ENCODE measurements around the gene LPO. TPM values are rescaled to one million over a fixed set of nuclear protein-coding genes. Genes with fewer than 3 reads are reported as not detected.
A peak's percentile ranks its signal among the peaks of the same experiment; 100 is the strongest.

Gene LPO
- total RNA-seq, 2 experiments from 2014 or later, result not detected

DNA sequence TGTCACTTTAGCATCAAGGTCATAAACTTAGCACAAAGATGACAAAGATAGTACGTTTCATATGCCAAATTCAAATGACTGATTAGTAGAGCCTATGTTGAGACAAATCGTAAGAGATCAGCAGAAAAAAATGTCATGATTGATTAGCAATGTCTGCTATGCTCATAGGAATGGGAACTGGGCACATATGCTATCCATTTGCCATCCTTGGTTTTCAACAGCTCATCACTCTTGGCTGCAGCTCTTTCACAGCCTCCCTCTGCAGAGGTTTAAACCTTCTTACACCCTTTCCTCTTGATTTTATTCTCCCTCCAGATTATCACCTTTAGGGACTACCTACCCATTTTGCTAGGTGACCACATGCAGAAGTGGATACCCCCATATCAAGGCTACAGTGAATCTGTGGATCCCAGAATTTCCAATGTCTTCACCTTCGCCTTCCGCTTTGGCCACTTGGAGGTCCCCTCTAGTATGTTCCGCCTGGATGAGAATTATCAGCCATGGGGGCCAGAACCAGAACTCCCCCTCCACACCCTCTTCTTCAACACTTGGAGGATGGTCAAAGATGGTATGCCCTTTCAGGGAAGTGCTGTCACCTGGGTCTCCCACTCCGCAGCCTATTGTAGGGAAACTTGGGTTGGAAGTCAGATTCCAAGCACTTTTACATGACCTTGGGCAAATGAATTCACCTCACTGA, 26.2 kb downstream of the LPO start:
- Mint-ChIP-seq H3K36me3 (ENCODE audit: low read depth) (no peaks in the 10 kb centered on the region), H3K4me1 (ENCODE audit: low read depth) (no peaks in the 10 kb centered on the region), H3K9me3 (ENCODE audit: insufficient read depth) (no peaks in the 10 kb centered on the region), H3K27ac (no peak overlapping the region), H3K27me3 (ENCODE audit: low read depth) (peaks cover 51% of the 10 kb centered on the region), H3K4me3 (no peak overlapping the region)
- CTCF ChIA-PET, result interaction anchor here (0.5 to 1.5 kb wide), 2 partner anchors 15 to 1258 kb away, joined by 3 to 4 read pairs; no protein-coding TSS in a partner anchor
- DNase-seq, result peak; percentile 9
- ATAC-seq, result no peak
- POLR2A ChIA-PET, result no interaction called here

- POLR2A ChIA-PET, result no interaction called here
- no peaks in the 10 kb centered on the region for H3K36me3 Mint-ChIP-seq (ENCODE audit: low read depth)
- H3K27ac Mint-ChIP-seq, result no peak overlapping the region
- DNase-seq (no peak), ATAC-seq (no peak)
- no peak overlapping the region for H3K4me3 Mint-ChIP-seq
- H3K4me1 Mint-ChIP-seq (ENCODE audit: low read depth), result no peaks in the 10 kb centered on the region
- H3K27me3 Mint-ChIP-seq (ENCODE audit: low read depth), result peaks cover 49% of the 10 kb centered on the region
- CTCF ChIA-PET, result no interaction called here
- no peaks in the 10 kb centered on the region for H3K9me3 Mint-ChIP-seq (ENCODE audit: insufficient read depth)
Measured at GRCh38 chr17:58265271-58265670, 26.9 kb downstream of the LPO start.

DNA sequence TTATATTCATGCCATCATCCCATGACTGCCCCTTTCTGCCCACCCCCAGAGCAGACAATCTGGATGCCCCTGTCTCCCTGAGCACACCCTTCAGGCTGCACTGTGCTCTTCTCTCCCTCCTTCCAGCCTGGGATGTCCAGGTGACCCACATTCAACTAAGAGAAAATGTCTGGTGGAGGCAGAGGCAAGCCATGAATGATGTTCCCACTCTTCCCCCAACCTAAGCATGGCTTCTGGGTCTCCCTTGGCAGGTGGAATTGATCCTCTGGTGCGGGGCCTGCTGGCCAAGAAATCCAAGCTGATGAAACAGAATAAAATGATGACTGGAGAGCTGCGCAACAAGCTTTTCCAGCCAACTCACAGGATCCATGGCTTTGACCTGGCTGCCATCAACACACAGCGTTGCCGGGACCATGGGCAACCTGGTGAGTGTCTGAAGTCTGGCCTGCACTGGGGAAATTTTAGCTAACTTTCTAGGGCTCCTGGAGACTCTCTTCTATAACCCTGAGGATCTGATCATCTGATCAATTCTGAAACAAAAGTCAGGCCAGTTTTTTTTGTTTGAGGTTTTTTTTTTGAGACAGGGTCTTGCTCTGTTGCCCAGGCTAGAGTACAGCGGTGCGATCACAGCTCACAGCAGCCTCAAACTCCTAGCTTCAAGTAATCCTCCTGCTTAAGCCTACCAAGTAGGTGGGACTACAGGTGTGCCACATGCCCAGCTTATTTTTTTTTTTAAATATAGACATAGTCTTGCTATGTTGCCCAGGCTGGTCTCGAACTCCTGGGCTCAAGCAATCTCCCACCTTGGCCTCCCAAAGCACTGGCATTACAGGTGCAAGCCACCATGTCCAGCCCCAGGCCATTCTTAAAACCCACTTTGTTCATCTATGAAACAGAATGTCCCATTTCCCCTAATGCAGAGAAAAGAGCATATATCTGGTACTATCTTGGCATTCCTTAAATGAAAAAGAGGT, 27.8 kb downstream of the LPO start:
- H3K27me3 Mint-ChIP-seq (ENCODE audit: low read depth), result peaks cover 41% of the 10 kb centered on the region

GRCh38 chr17:58267347-58268324, 29.3 kb downstream of the LPO start:
- no peak overlapping the region for H3K27ac Mint-ChIP-seq
- CTCF ChIA-PET, result interaction anchor here (1.3 kb wide), 2 partner anchors 11 to 68 kb away, joined by 3 read pairs; no protein-coding TSS in a partner anchor

More for the DNA sequence above, 27.8 kb downstream of the LPO start:
- POLR2A ChIA-PET, result no interaction called here
- CTCF ChIA-PET, result no interaction called here
- H3K4me1 Mint-ChIP-seq (ENCODE audit: low read depth), result no peaks in the 10 kb centered on the region
- H3K4me3 Mint-ChIP-seq, result no peak overlapping the region
- DNase-seq (no peak), ATAC-seq (no peak)
- no peaks in the 10 kb centered on the region for H3K36me3 Mint-ChIP-seq (ENCODE audit: low read depth)
- no peaks in the 10 kb centered on the region for H3K9me3 Mint-ChIP-seq (ENCODE audit: insufficient read depth)
- no peak overlapping the region for H3K27ac Mint-ChIP-seq

GRCh38 chr17:58268326-58268725, 29.9 kb downstream of the LPO start:
- Mint-ChIP-seq H3K4me3 (no peak overlapping the region), H3K27ac (no peak overlapping the region), H3K27me3 (ENCODE audit: low read depth) (peaks cover 23% of the 10 kb centered on the region), H3K36me3 (ENCODE audit: low read depth) (no peaks in the 10 kb centered on the region), H3K9me3 (ENCODE audit: insufficient read depth) (no peaks in the 10 kb centered on the region), H3K4me1 (ENCODE audit: low read depth) (no peaks in the 10 kb centered on the region)
- ChIA-PET POLR2A (no interaction called here), CTCF (interaction anchor here (1.3 kb wide), 2 partner anchors 12 to 68 kb away, joined by 3 read pairs; no protein-coding TSS in a partner anchor)
- DNase-seq, result no peak
- ATAC-seq, result no peak

More at GRCh38 chr17:58267347-58268324, 29.3 kb downstream of the LPO start:
- H3K4me3 Mint-ChIP-seq, result no peak overlapping the region
- H3K27me3 Mint-ChIP-seq (ENCODE audit: low read depth), result peaks cover 30% of the 10 kb centered on the region
- no peaks in the 10 kb centered on the region for H3K9me3 Mint-ChIP-seq (ENCODE audit: insufficient read depth)
- no peak for ATAC-seq
- no peaks in the 10 kb centered on the region for H3K36me3 Mint-ChIP-seq (ENCODE audit: low read depth)
- no peaks in the 10 kb centered on the region for H3K4me1 Mint-ChIP-seq (ENCODE audit: low read depth)
- no peak for DNase-seq
- POLR2A ChIA-PET, result no interaction called here

DNA sequence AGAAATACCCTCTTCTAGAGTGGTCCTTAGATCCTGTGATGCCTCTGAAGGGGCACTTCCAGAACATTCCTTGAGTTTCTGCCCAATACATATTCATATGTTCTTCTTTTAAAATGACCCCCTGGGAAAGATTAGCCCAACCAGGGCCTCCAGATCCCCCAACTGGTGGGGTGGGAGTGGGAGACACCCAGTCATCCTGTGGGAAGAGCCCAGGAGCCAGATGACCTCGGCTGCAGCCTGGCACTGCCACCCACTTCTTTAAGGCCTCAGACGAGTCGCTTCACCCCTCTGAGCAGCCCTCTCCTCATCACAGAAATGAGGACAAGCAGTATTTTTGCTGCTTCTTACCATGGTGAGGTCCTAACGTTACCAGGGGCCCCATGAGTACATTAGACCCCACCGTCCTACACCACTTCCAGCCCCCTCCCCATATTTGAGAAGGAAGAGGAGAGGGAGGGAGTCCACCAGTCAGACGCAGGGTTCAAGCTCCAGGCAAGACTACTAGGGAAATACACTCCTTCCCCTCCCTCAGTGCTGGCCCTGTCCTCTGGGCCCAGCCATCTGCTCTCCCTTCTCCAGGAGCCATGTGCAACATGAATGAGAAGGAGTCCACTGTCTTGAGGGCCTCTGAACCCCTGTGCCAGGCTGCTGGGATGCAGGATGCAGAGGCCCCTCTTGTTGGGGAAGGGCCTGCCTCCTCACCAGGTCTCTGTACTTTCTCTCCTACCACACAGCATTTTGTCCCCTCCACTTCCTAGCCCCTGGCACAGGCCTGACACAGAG, 30.6 kb downstream of the LPO start:
- Mint-ChIP-seq H3K9me3 (ENCODE audit: insufficient read depth) (no peaks in the 10 kb centered on the region), H3K4me1 (ENCODE audit: low read depth) (no peaks in the 10 kb centered on the region), H3K36me3 (ENCODE audit: low read depth) (no peaks in the 10 kb centered on the region), H3K4me3 (no peak overlapping the region), H3K27me3 (ENCODE audit: low read depth) (peaks cover 17% of the 10 kb centered on the region), H3K27ac (no peak overlapping the region)
- CTCF ChIA-PET, result interaction anchor here (1.3 kb wide), 1 partner anchor 13 kb away, joined by 3 read pairs; no protein-coding TSS in a partner anchor
- ATAC-seq (no peak), DNase-seq (no peak)
- POLR2A ChIA-PET, result no interaction called here

DNA sequence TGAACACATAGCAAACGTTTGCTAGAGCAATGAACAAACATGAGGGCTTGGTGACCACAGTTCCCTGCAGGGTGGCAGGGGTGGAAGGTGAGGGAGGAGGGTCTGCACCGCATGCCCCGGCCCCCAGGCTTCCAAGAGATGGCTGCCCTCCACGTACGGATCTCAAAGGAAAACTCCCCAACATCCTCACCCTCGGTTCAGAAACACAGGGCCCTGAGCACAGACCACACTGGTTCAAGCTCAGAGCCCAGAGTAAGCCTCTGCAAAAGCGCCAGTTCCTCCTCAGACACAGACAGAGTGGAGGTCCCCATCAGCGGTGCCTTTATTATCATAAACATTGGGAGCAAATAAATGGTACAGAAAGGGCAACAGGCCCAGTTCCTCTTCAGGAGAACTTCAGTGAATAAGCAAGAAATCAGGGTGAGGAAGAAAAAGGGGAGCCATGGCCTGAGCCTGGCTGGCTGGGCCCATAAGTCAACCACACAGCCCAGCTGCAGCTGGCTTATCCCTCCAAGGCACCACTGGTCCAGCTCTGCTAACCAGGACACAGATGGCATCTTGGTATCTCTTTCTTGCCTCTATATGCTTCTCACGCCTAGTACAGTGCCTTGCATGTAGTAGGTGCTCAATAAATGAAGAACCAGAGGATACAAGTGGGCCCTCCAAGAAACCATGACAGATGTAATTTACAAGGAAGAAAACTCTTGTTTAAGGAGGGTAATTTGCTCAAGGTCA, 31.3 kb downstream of the LPO start:
- no peak for DNase-seq
- CTCF ChIA-PET, result no interaction called here
- H3K27ac Mint-ChIP-seq, result no peak overlapping the region

GRCh38 chr17:58270476-58271215, 32.3 kb downstream of the LPO start:
- Mint-ChIP-seq H3K9me3 (ENCODE audit: insufficient read depth) (no peaks in the 10 kb centered on the region), H3K27me3 (ENCODE audit: low read depth) (peaks cover 7% of the 10 kb centered on the region), H3K4me1 (ENCODE audit: low read depth) (no peaks in the 10 kb centered on the region), H3K27ac (no peak overlapping the region), H3K4me3 (no peak overlapping the region), H3K36me3 (ENCODE audit: low read depth) (no peaks in the 10 kb centered on the region)
- ChIA-PET POLR2A (no interaction called here), CTCF (interaction anchor here (1.1 kb wide), 1 partner anchor 21 kb away, joined by 4 read pairs; no protein-coding TSS in a partner anchor)
- no peak for ATAC-seq
- no peak for DNase-seq

More for the DNA sequence above, 31.3 kb downstream of the LPO start:
- Mint-ChIP-seq H3K9me3 (ENCODE audit: insufficient read depth) (no peaks in the 10 kb centered on the region), H3K27me3 (ENCODE audit: low read depth) (peaks cover 13% of the 10 kb centered on the region), H3K4me3 (no peak overlapping the region), H3K4me1 (ENCODE audit: low read depth) (no peaks in the 10 kb centered on the region), H3K36me3 (ENCODE audit: low read depth) (no peaks in the 10 kb centered on the region)
- POLR2A ChIA-PET, result no interaction called here
- ATAC-seq, result no peak

DNA sequence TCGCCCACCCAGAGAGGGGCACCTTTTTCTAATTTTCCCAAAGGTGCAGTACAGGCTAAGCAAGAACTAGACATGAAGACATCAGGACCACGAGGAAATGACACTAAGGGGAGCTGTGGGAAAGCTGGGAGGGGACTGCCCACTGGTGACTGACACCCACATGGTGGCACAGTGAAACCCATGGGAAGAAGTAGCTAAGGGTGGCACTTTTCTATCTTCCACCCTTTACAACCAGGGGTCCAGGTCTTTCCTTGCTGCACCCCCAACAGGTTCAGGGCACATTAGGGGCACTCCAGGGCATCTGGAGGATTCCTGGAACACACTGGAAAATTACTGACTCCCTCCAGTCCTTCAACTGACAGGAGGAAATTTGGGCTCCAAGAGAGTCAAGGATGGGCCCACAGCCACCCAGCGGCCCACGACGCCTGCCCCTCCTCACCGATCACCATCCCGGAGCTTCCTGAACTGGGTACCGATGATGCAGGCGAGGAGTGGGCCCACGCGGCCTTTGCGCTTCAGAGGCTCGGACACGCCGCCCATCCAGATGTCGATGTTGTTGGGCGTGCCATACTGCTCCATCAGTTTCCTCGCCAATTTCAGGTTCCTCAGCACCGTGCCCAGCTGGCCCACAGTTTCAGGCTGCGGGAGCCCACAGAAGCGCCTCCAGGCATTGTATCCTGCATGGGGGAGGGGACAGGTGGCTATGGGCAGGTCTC, 33.0 kb downstream of the LPO start:
- DNase-seq (no peak), ATAC-seq (no peak)
- Mint-ChIP-seq H3K27ac (no peak overlapping the region), H3K36me3 (ENCODE audit: low read depth) (no peaks in the 10 kb centered on the region), H3K27me3 (ENCODE audit: low read depth) (peaks cover 3% of the 10 kb centered on the region), H3K4me1 (ENCODE audit: low read depth) (no peaks in the 10 kb centered on the region), H3K9me3 (ENCODE audit: insufficient read depth) (no peaks in the 10 kb centered on the region), H3K4me3 (no peak overlapping the region)
- ChIA-PET POLR2A (no interaction called here), CTCF (interaction anchor here (1.1 kb wide), 1 partner anchor 22 kb away, joined by 4 read pairs; no protein-coding TSS in a partner anchor)
